ENCODE measurements around the gene APBB1IP. TPM values are rescaled to one million over a fixed set of nuclear protein-coding genes. Genes with fewer than 3 reads are reported as not detected.
A peak's percentile ranks its signal among the peaks of the same experiment; 100 is the strongest.

The APBB1IP gene
- total RNA-seq, 4 donors from 2014 or later: 2.6 to 6.2 (median 5.1) TPM

GRCh38 chr10:26481315-26481692, 43.2 kb downstream of the APBB1IP start:
- H3K4me1 ChIP-seq: peaks cover 4 to 14% (median 9%) of the 10 kb centered on the region in 4 donors
- 95% methylated on average over 2 of the region's 2 CpGs for WGBS
- no peak overlapping the region for H3K4me3 ChIP-seq
- no peak for DNase-seq (ENCODE audit: extremely low spot score)
- intact Hi-C loops (cut with DNase I): no loop called here
- no peaks in the 10 kb centered on the region for H3K9me3 ChIP-seq
- no peaks in the 10 kb centered on the region for H3K36me3 ChIP-seq
- TF ChIP-seq CTCF (IDR thresholded peaks at IDR 0.05) (no peak), EP300 (IDR thresholded peaks at IDR 0.05) (no peak), POLR2A (IDR thresholded peaks at IDR 0.05; ENCODE audit: low read depth) (no peak), POLR2AphosphoS5 (IDR thresholded peaks at IDR 0.05) (no peak)
- no peaks in the 10 kb centered on the region for H3K27me3 ChIP-seq
- H3K27ac ChIP-seq (replicated peaks in 1 of 4): no peak overlapping the region

- Histone ChIP-seq H3K4me1 (peaks cover 7 to 21% (median 13%) of the 10 kb centered on the region in 4 donors), H3K9me3 (no peaks in the 10 kb centered on the region), H3K27me3 (no peaks in the 10 kb centered on the region), H3K27ac (replicated peaks in 1 of 4) (no peak overlapping the region), H3K36me3 (no peaks in the 10 kb centered on the region), H3K4me3 (no peak overlapping the region)
- DNase-seq (ENCODE audit: extremely low spot score): no peak
- 66% methylated on average over 8 of the region's 8 CpGs for WGBS
- TF ChIP-seq EP300 (IDR thresholded peaks at IDR 0.05): no peak
- no peak for TF ChIP-seq POLR2A (IDR thresholded peaks at IDR 0.05; ENCODE audit: low read depth)
- TF ChIP-seq POLR2AphosphoS5 (IDR thresholded peaks at IDR 0.05): no peak
- no peak for TF ChIP-seq CTCF (IDR thresholded peaks at IDR 0.05)
- intact Hi-C loops (cut with DNase I): no loop called here
These were observed 43.9 kb downstream of the APBB1IP start for GRCh38 chr10:26481914-26482550.

GRCh38 chr10:26483554-26483953, 45.4 kb downstream of the APBB1IP start:
- no peak for TF ChIP-seq POLR2A (IDR thresholded peaks at IDR 0.05; ENCODE audit: low read depth)
- TF ChIP-seq POLR2AphosphoS5 (IDR thresholded peaks at IDR 0.05): no peak
- no peak for TF ChIP-seq EP300 (IDR thresholded peaks at IDR 0.05)
- TF ChIP-seq CTCF (IDR thresholded peaks at IDR 0.05): no peak
- Histone ChIP-seq H3K9me3 (no peaks in the 10 kb centered on the region), H3K36me3 (no peaks in the 10 kb centered on the region), H3K27me3 (no peaks in the 10 kb centered on the region), H3K4me1 (peaks cover 11 to 29% (median 18%) of the 10 kb centered on the region in 4 donors), H3K27ac (replicated peaks in 1 of 4) (no peak overlapping the region), H3K4me3 (no peak overlapping the region)
- 83% methylated on average over 2 of the region's 2 CpGs for WGBS
- DNase-seq (ENCODE audit: extremely low spot score): no peak
- intact Hi-C loops (cut with DNase I): no loop called here

GRCh38 chr10:26485150-26485941, 47.2 kb downstream of the APBB1IP start:
- peaks cover 11 to 24% (median 18%) of the 10 kb centered on the region in 4 donors for H3K4me1 ChIP-seq
- DNase-seq (ENCODE audit: extremely low spot score): peak; percentile 72
- peak overlapping the region; percentile 38 to 70 (median 62) for H3K27ac ChIP-seq (replicated peaks in 1 of 4)
- H3K9me3 ChIP-seq: no peaks in the 10 kb centered on the region
- intact Hi-C loops (cut with DNase I): no loop called here
- no peak overlapping the region for H3K4me3 ChIP-seq
- no peak for TF ChIP-seq CTCF (IDR thresholded peaks at IDR 0.05)
- no peak for TF ChIP-seq POLR2AphosphoS5 (IDR thresholded peaks at IDR 0.05)
- no peak for TF ChIP-seq EP300 (IDR thresholded peaks at IDR 0.05)
- H3K27me3 ChIP-seq: no peaks in the 10 kb centered on the region
- 51% methylated on average over 5 of the region's 5 CpGs for WGBS
- H3K36me3 ChIP-seq: no peaks in the 10 kb centered on the region

All from esophagus muscularis mucosa (tissue), 4 donors.